Esophagus muscularis mucosa (tissue), 4 donors: ENCODE measurements around the gene PHACTR3. TPM values are rescaled to one million over a fixed set of nuclear protein-coding genes. Genes with fewer than 3 reads are reported as not detected.

Experiments used
- DNase-seq: peaks from one replicate; pipeline ENCODE4 v3.0.0-alpha.2; 2017; ENCODE audit errors: extremely low spot score
- H3K27ac ChIP-seq, 4 donors: fragments of 200-600 bp; sonication (generic); replicated peaks in 1 of 4; 1 replicate in 3 of 4; 2 replicates in 1 of 4; pipeline ENCODE4 v1.5.1; 2016 to 2019; ENCODE audit warnings: mild to moderate bottlenecking in 1 of 4
- H3K27me3 ChIP-seq, 4 donors: fragments of 200-600 bp; sonication (generic); one replicate each; pipeline versions ENCODE4 v1.5.1 to v1.6.0; 2016 to 2019
- H3K36me3 ChIP-seq, 4 donors: fragments of 200-600 bp; sonication (generic); one replicate each; pipeline ENCODE4 v1.5.1; 2016 to 2019
- H3K4me1 ChIP-seq, 4 donors: fragments of 200-600 bp; sonication (generic); one replicate each; pipeline ENCODE4 v1.5.1; 2016 to 2019
- H3K4me3 ChIP-seq, 4 donors: fragments of 200-600 bp; sonication (generic); 1 replicate in 2 of 4; 2 replicates in 2 of 4; pipeline ENCODE4 v1.5.1; 2016 to 2019; ENCODE audit warnings: mild to moderate bottlenecking in 4 of 4, moderate library complexity in 1 of 4
- H3K9me3 ChIP-seq, 4 donors: fragments of 200-600 bp; sonication (generic); 1 replicate in 3 of 4; 2 replicates in 1 of 4; pipeline ENCODE4 v1.5.1; 2016 to 2019
- CTCF ChIP-seq, 3 experiments: fragments of 200-600 bp in 2 of 3; fragments of 450-650 bp in 1 of 3; sonication (generic) in 2 of 3; IDR thresholded peaks; one replicate each; pipeline ENCODE4 v1.5.1; 2017 to 2019; ENCODE audit warnings: antibody characterized with exemption in 3 of 3, mild to moderate bottlenecking in 2 of 3, moderate library complexity in 1 of 3
- EP300 ChIP-seq: sonication (generic); formaldehyde crosslinking; IDR thresholded peaks from one replicate; pipeline ENCODE4 v1.6.1; 2017; ENCODE audit warnings: antibody characterized with exemption
- POLR2A ChIP-seq: fragments of 450-650 bp; IDR thresholded peaks from one replicate; pipeline ENCODE4 v1.6.1; 2017; ENCODE audit warnings: antibody characterized with exemption, moderate library complexity, mild to moderate bottlenecking, low read depth
- POLR2AphosphoS5 ChIP-seq, 2 donors: sonication (generic); formaldehyde crosslinking; IDR thresholded peaks; one replicate each; pipeline ENCODE4 v1.6.1; 2017; ENCODE audit warnings: antibody characterized with exemption in 2 of 2
- WGBS: methylation state at CpG from one replicate; pipeline ENCODE4 v1.1.5; 2018; 5-methylcytosine and 5-hydroxymethylcytosine counted together
- intact Hi-C: fragments of 100-400 bp; cut with DNase I; formaldehyde crosslinking; loops from one replicate; pipeline ENCODE4 v1.15.1; 2023
- total RNA-seq, 4 donors: library from RNA; depleted of rRNA; stranded (reverse); fragments of >200 nt; gene quantifications; one replicate each; pipeline versions ENCODE4 v1.1.0 to v1.2.1, GENCODE V29; 2016

Gene PHACTR3
- total RNA-seq, 4 donors from 2014 or later = 0.17 to 0.86 (median 0.56) TPM

- no peak for DNase-seq
- Histone ChIP-seq H3K4me3 (no peak overlapping the region), H3K36me3 (no peaks in the 10 kb centered on the region), H3K9me3 (no peaks in the 10 kb centered on the region), H3K4me1 (no peaks in the 10 kb centered on the region), H3K27me3 (peaks cover 0 to 47% (median 0%) of the 10 kb centered on the region in 4 donors), H3K27ac (no peak overlapping the region)
- WGBS = 67% methylated on average over 9 of the region's 11 CpGs
- TF ChIP-seq CTCF (IDR thresholded peaks at IDR 0.05) = no peak
- TF ChIP-seq EP300 = no peak
- no peak for TF ChIP-seq POLR2AphosphoS5 (IDR thresholded peaks at IDR 0.05)
- TF ChIP-seq POLR2A = no peak
- intact Hi-C loops = no loop called here
Observed at GRCh38 chr20:59620860-59621505, 16.6 kb downstream of the PHACTR3 start.

- WGBS = no CpG with 5 or more reads among the region's 9 CpGs
- Histone ChIP-seq H3K27me3 (peaks cover 0 to 55% (median 0%) of the 10 kb centered on the region in 4 donors), H3K4me1 (no peaks in the 10 kb centered on the region), H3K4me3 (no peak overlapping the region), H3K9me3 (no peaks in the 10 kb centered on the region), H3K27ac (no peak overlapping the region), H3K36me3 (no peaks in the 10 kb centered on the region)
- DNase-seq = no peak
- intact Hi-C loops = no loop called here
- TF ChIP-seq POLR2A (no peak), POLR2AphosphoS5 (IDR thresholded peaks at IDR 0.05) (no peak), CTCF (IDR thresholded peaks at IDR 0.05) (no peak), EP300 (no peak)
Observed at GRCh38 chr20:59622496-59622895, 18.2 kb downstream of the PHACTR3 start.

- Histone ChIP-seq H3K4me3 (no peak overlapping the region), H3K9me3 (no peaks in the 10 kb centered on the region), H3K4me1 (no peaks in the 10 kb centered on the region), H3K27ac (no peak overlapping the region), H3K36me3 (no peaks in the 10 kb centered on the region), H3K27me3 (peaks cover 0 to 51% (median 0%) of the 10 kb centered on the region in 4 donors)
- no peak for TF ChIP-seq EP300
- no peak for TF ChIP-seq POLR2AphosphoS5 (IDR thresholded peaks at IDR 0.05)
- TF ChIP-seq POLR2A = no peak
- no peak for TF ChIP-seq CTCF (IDR thresholded peaks at IDR 0.05)
- DNase-seq = no peak
- 89% methylated on average over 13 of the region's 13 CpGs for WGBS
- intact Hi-C loops = no loop called here
Observed at GRCh38 chr20:59623133-59623532, 18.8 kb downstream of the PHACTR3 start.

GRCh38 chr20:59623583-59623982 is 19.2 kb downstream of the PHACTR3 start:
- no peaks in the 10 kb centered on the region for H3K9me3 ChIP-seq
- H3K27me3 ChIP-seq = peaks cover 0 to 51% (median 0%) of the 10 kb centered on the region in 4 donors
- no peaks in the 10 kb centered on the region for H3K4me1 ChIP-seq
- H3K4me3 ChIP-seq = no peak overlapping the region
- WGBS = 89% methylated on average over 9 of the region's 9 CpGs
- no peak for DNase-seq
- H3K36me3 ChIP-seq = no peaks in the 10 kb centered on the region
- intact Hi-C loops = no loop called here
- no peak overlapping the region for H3K27ac ChIP-seq
- TF ChIP-seq EP300 (no peak), CTCF (IDR thresholded peaks at IDR 0.05) (no peak), POLR2AphosphoS5 (IDR thresholded peaks at IDR 0.05) (no peak), POLR2A (no peak)

GRCh38 chr20:59624401-59624800 is 20.1 kb downstream of the PHACTR3 start:
- H3K4me3 ChIP-seq = no peak overlapping the region
- no peaks in the 10 kb centered on the region for H3K4me1 ChIP-seq
- no peak for TF ChIP-seq CTCF (IDR thresholded peaks at IDR 0.05)
- TF ChIP-seq POLR2A = no peak
- TF ChIP-seq EP300 = no peak
- TF ChIP-seq POLR2AphosphoS5 (IDR thresholded peaks at IDR 0.05) = no peak
- H3K27me3 ChIP-seq = peaks cover 0 to 48% (median 0%) of the 10 kb centered on the region in 4 donors
- no peak overlapping the region for H3K27ac ChIP-seq
- intact Hi-C loops = no loop called here
- 95% methylated on average over 6 of the region's 6 CpGs for WGBS
- DNase-seq = no peak
- H3K9me3 ChIP-seq = no peaks in the 10 kb centered on the region
- no peaks in the 10 kb centered on the region for H3K36me3 ChIP-seq
